NCI-H2171 treated with DMSO at 0.1 percent for 48 hours (cell line): Measurements from ENCODE around the gene PIK3R5.
"Not testable (repeated sequence)": the region's sequence is repeated elsewhere in the genome, so short reads cannot be mapped to it uniquely, and the experiment has no call there.

Source experiments
- DNase-seq: peaks from one replicate; lab custom pipeline; 2025; lab: John Stamatoyannopoulos, UW

The PIK3R5 gene

GRCh38 chr17:8965394-8966168 lies at the start of gene PIK3R5:
PIK3R5 (minus strand) TSS chr17:8965707; CDS start chr17:8911494, 54,213 bp downstream.
- no peak for DNase-seq

GRCh38 chr17:9011001-9011400 lies 45.5 kb upstream of the PIK3R5 start:
- DNase-seq = no peak

GRCh38 chr17:9009737-9010136 lies 44.2 kb upstream of the PIK3R5 start:
- no peak for DNase-seq

- no peak for DNase-seq
These were observed 43.6 kb upstream of the PIK3R5 start for GRCh38 chr17:9009096-9009495.

- no peak for DNase-seq
These were observed 41.7 kb upstream of the PIK3R5 start for GRCh38 chr17:9007052-9007714.

GRCh38 chr17:9006175-9006767 lies 40.8 kb upstream of the PIK3R5 start:
- no peak for DNase-seq

GRCh38 chr17:9004961-9005285 lies 39.4 kb upstream of the PIK3R5 start:
- no peak for DNase-seq

GRCh38 chr17:9004132-9004960 lies 38.8 kb upstream of the PIK3R5 start:
- DNase-seq = no peak

GRCh38 chr17:9003355-9004131 lies 38.0 kb upstream of the PIK3R5 start:
- no peak for DNase-seq

GRCh38 chr17:9002606-9003354 lies 37.3 kb upstream of the PIK3R5 start:
- DNase-seq = no peak

- no peak for DNase-seq
These were observed 36.7 kb upstream of the PIK3R5 start for GRCh38 chr17:9002227-9002605.

GRCh38 chr17:9001559-9001958 lies 36.1 kb upstream of the PIK3R5 start:
- no peak for DNase-seq

GRCh38 chr17:8997994-8998628 lies 32.6 kb upstream of the PIK3R5 start:
- DNase-seq = peak; percentile 37

GRCh38 chr17:8995711-8996110 lies 30.2 kb upstream of the PIK3R5 start:
- no peak for DNase-seq

- no peak for DNase-seq
These were observed 28.8 kb upstream of the PIK3R5 start for GRCh38 chr17:8994319-8994718.

GRCh38 chr17:8991514-8992285 lies 26.2 kb upstream of the PIK3R5 start:
- no peak for DNase-seq

GRCh38 chr17:8988263-8988935 lies 22.9 kb upstream of the PIK3R5 start:
- DNase-seq = not testable (repeated sequence)

GRCh38 chr17:8986295-8986694 lies 20.8 kb upstream of the PIK3R5 start:
- no peak for DNase-seq

GRCh38 chr17:8985054-8985701 lies 19.7 kb upstream of the PIK3R5 start:
- no peak for DNase-seq
